Measurements from ENCODE around the gene PSORS1C1.

The PSORS1C1 gene

GRCh38 chr6:31096656-31097055 is 17.9 kb upstream of the PSORS1C1 start:
- DNase-seq, result peak; percentile 79

DNA sequence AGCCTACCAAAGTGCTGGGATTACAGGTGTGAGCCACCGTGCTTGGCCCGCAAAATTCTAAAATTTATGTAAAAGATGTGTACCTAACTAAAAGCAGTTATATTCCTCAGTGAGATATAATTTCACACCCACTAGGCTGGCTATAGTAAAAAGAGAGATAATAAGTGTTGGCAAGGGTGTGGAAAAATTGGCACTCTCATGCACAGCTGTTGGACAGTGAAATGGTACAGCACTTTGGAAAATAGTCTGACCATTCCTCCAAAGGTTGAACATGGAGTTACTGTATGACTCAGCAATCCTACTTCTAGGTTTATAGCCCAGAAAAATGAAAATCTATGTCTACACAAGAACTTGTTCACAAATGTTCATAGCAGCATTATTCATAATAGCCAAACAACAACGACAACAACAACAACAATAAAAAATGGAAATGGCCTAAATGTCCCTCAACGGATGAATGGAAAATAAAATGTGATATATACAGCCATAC is 16.1 kb upstream of the PSORS1C1 start:
- DNase-seq, result no peak

- DNase-seq, result no peak
Measured at GRCh38 chr6:31103136-31103535, 11.5 kb upstream of the PSORS1C1 start.

GRCh38 chr6:31107052-31107451 is 7.5 kb upstream of the PSORS1C1 start:
- no peak for DNase-seq

GRCh38 chr6:31110825-31111582 is 3.6 kb upstream of the PSORS1C1 start:
- DNase-seq, result no peak

DNA sequence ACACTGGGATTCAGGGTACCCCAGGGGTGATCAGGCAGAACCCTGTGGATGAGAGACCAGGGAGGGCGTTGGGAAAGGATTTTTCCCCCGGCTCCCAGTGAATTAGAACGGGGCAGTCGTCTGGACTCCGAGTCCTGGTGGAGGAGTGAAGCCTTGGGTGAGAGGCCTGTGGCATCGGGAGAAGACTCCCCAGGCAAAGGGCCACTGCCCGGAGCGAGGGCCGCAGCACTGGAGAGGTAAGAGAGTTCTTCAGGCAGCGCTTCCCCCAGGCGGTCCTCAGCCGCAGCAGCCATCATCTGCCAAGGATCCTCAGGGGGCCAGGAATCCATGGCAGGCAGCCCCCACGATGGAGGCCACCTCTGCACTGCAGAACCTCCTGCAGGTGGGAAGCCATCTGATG is 2.9 kb upstream of the PSORS1C1 start:
- no peak for DNase-seq

GRCh38 chr6:31112478-31112877 is 2.1 kb upstream of the PSORS1C1 start, which contains the start of gene C6orf15:
Gene C6orf15, minus strand, starts transcription at chr6:31112575. Its CDS starts 20 bp downstream, at chr6:31112555.
- no peak for DNase-seq

GRCh38 chr6:31113861-31114540 is 599 bp upstream of the PSORS1C1 start:
- no peak for DNase-seq

DNA sequence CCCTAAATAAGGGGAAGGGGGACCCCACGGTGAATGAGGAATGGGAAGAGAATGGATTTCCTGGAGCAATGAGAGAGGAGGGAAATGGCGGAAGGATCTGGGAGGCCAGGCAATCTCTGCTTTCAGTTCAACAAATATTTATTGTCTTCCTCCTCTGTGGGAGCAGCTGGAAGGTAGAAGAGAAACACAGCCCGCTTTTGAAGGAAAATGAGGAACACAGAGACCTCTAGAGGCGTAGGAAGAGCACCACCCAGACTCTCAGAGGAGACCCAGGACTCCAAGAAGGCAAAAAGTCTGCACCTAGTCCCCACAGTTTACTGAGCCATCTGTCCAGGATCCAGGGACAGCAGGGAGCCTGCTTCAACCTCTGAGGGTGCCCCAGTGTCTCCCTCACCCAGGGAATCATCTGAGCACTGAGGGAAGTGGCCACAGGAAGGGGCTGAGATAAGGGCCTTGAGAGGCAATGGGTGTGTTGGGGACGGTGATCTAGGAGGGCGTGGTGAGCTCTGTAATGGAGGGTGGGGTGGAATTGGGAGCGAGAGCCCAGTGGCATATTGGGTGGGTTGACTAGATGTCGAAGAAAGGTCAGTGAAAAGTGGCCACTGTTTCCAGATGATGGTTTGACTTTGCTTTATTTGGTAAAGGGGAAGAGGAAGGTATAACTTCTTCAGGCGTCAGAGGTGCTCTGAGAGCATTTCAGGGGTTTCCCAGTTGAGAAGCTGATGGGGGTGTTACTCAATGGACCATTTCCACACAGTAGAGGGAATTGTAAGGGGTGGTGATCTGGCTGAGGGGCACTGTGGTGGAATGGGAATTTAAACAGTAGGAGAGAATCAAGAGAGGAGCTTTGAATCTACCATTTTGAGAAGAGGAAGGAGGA is 610 bp downstream of the PSORS1C1 start:
- DNase-seq, result peak; percentile 78

DNA sequence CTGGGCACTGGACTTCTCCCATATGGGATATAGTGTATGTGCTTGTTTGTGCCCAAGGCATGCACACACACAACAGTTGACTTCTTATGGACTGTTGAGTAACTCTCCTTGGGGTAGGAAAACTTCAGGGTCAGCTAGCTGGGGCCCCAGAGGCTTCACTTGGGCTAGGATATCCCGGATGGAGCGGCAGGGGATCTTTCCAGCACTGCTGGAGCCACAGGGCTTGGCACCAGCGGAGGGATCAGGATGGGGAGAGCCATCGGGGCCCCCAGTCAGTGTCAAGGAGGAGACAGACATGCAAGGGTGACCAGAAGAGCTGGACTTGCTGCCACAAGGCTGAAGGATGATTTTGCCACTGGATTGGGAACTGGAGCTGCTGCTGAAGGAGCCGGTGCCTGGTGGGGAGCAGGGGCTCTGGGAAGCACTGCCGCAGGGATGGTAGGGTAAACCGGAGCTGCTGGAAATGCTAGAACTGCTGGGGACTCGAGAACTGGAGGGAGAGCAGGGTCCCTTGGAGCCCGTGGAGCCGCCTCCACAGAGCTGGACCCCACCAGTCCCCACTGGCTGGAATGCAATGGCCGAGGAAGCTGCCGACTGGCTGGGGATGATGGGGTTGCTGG is 1.5 kb downstream of the PSORS1C1 start:
- no peak for DNase-seq

GRCh38 chr6:31116661-31117385 is 2.2 kb downstream of the PSORS1C1 start:
- no peak for DNase-seq

DNA sequence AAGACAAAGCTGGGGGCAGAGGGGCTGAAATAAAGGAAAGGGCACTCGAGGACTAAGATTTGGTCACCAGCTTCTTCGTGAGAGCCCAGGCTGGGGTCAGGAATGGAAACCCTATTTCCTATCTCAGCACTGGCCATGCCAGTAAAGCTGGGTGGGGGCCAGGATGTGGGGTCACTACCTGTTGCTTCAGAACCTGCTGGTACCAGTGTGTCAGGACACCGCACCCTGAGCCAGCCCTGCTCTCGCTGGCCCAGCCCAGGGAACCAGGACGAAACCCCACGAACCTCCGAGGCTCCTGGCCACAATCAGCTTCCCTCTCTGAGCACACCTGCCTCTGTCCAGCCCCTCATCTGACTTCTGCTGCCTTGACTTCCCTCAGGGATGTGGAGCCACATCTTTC is 3.6 kb downstream of the PSORS1C1 start:
- no peak for DNase-seq

GRCh38 chr6:31120151-31120915 is 5.7 kb downstream of the PSORS1C1 start, which contains the start of gene CDSN:
Gene CDSN, minus strand, starts transcription at chr6:31120446. Its CDS starts 27 bp downstream, at chr6:31120419.
- no peak for DNase-seq

- no peak for DNase-seq
Measured at GRCh38 chr6:31121131-31121790, 6.7 kb downstream of the PSORS1C1 start.

GRCh38 chr6:31122791-31123706 is 8.4 kb downstream of the PSORS1C1 start:
- peak; percentile 82 for DNase-seq

DNA sequence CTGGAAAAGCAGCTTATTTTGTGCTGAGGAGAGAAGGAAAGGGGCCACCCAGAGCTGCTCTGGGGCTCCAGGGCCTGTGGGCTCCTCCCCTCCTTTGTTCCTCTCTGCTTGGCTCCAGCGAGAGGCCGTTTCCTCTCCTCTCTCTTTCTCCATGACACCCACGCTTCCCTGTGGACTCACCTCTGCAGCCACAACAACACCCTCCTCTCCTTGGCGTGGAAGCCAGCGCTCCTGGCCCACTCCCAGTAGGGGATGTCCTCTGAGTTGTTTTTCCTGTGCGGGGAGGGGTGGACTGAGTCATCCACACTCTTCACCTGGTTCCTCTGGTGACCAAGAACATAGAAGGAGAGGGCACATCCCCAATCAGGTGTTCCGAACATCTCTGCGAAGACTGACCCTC is 10.6 kb downstream of the PSORS1C1 start:
- peak; percentile 49 for DNase-seq

DNA sequence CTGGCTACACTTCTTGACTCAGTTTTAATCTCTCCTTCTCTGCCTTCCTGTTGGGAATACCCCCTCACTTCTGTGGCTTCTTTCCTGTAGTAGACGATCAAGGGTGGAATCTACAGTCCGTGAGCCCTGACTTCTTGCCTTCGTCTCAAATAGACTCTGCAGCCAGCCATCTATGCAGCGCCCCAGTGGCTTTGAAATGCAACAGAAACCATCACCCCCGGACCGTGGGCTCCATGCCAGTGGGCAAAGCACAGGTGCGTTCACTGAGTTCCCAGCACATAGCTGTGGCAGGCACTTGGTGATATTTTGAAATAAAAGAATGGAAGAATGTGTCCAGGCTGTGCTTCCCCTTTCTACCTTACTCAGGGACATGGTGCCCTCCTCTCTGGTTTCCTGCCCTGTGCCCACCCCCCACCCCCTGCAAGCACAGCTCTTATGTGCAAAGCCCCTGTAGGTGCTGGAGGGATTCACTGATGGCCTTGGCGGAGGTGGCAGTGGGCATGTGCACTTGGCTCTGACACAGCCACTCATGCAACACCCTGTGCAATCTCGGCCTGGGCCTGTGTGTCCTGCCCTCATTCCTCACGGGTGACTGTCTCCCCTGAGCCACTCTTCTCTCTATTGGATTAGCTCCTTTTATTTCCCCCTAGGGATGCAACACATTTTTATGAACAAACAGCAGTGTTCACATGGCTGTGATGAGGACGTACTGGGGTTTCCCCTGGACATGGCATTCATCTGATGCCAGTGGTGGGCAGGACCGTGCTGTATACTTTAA is 11.2 kb downstream of the PSORS1C1 start:
- DNase-seq, result peak; percentile 94

DNA sequence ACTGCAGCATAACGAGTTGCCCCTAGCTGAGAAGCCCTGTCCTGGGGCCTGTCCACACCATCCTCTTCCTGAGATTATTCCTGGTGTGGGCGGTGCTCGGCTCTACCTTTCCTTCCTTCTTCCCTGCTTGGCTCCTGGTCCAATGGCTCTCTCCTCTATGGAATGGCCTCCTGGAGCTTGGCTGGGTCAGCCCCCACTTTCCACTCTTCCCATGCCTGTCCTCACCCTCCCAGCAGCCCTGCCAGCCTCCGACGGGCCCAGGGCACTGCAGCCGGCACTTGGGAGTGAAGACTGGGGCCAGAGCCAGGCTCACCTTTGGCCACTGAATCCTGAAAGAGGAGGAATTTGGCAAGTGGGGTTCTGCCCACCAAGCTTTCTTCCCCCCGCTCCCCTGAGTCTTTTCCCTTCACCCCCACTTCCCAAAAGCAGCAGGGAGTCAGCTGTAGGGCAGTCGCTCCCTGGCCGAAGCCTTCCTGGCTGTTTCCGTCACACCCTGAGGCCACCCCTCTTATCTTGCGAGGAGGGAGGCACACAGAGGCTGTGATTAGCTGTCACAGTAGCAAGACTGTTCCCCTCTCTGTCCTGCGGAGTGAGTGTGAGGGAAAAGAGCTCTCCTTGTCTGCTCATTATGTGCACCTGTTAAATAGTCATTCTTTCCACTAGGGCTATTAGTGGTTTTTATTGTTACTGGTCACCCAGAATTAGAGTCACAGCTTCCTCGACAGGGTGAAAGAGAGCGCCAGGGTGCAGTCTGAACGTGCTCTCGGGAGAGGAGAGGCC is 12.0 kb downstream of the PSORS1C1 start:
- no peak for DNase-seq
